Keratinocyte (primary cell): ENCODE results near the gene PRKCZ. TPM values are rescaled to one million over a fixed set of nuclear protein-coding genes. Genes with fewer than 3 reads are reported as not detected.

Experiments used
- DNase-seq: peaks from one replicate; pipeline ENCODE4 v3.0.0-alpha.2; 2011; ENCODE audit warnings: low read depth, missing footprints, low spot score
- FAIRE-seq: peaks from 2 replicates; lab custom pipeline; 2011; peaks lifted over from hg19 to GRCh38; lab: Jason Lieb, UNC
- H2AFZ ChIP-seq: 2 replicates; pipeline ENCODE4 v1.6.0; 2012; ENCODE audit warnings: low read length, control low read depth, inconsistent platforms; ENCODE audit not compliant: control insufficient read depth
- H3K27ac ChIP-seq: 2 replicates; pipeline ENCODE4 v1.5.1; 2011; ENCODE audit warnings: low read length; ENCODE audit not compliant: control insufficient read depth, insufficient read depth
- H3K27me3 ChIP-seq: 3 replicates; pipeline ENCODE4 v1.6.0; 2011; ENCODE audit warnings: low read length; ENCODE audit not compliant: control insufficient read depth, insufficient read depth; ENCODE audit errors: extremely low read depth
- H3K36me3 ChIP-seq, 2 experiments: 2 replicates in 1 of 2; 3 replicates in 1 of 2; pipeline ENCODE4 v1.5.1; 2011; ENCODE audit warnings: low read length in 2 of 2, mild to moderate bottlenecking in 1 of 2; ENCODE audit not compliant: control insufficient read depth in 2 of 2, insufficient read depth in 2 of 2; ENCODE audit errors: extremely low read depth in 1 of 2
- H3K4me1 ChIP-seq: 3 replicates; pipeline ENCODE4 v1.5.1; 2011; ENCODE audit warnings: low read length; ENCODE audit not compliant: control insufficient read depth, insufficient read depth; ENCODE audit errors: extremely low read depth
- H3K4me2 ChIP-seq: 3 replicates; pipeline ENCODE4 v1.6.0; 2011; ENCODE audit warnings: low read depth, low read length; ENCODE audit not compliant: control insufficient read depth, insufficient read depth; ENCODE audit errors: extremely low read depth
- H3K4me3 ChIP-seq, 3 experiments: fragments of 200-600 bp in 1 of 3; sonication (generic) in 1 of 3; 2 replicates in 2 of 3; 3 replicates in 1 of 3; pipeline ENCODE4 v1.5.1; 2011 to 2016; ENCODE audit warnings: low read length in 3 of 3, mild to moderate bottlenecking in 3 of 3, control low read depth in 2 of 3, inconsistent platforms in 1 of 3, low read depth in 1 of 3, mixed read lengths in 1 of 3, mixed run types in 1 of 3, moderate library complexity in 1 of 3; ENCODE audit not compliant: control insufficient read depth in 2 of 3, insufficient read depth in 2 of 3; ENCODE audit errors: extremely low read depth in 1 of 3
- H3K79me2 ChIP-seq: 2 replicates; pipeline ENCODE4 v1.6.0; 2012; ENCODE audit warnings: low read length; ENCODE audit not compliant: control insufficient read depth, insufficient read depth
- H3K9ac ChIP-seq: 3 replicates; pipeline ENCODE4 v1.6.0; 2011; ENCODE audit warnings: low read length; ENCODE audit not compliant: control insufficient read depth, insufficient read depth; ENCODE audit errors: extremely low read depth
- H3K9me1 ChIP-seq: 3 replicates; pipeline ENCODE4 v1.6.0; 2011; ENCODE audit warnings: low read length; ENCODE audit not compliant: control insufficient read depth, insufficient read depth; ENCODE audit errors: extremely low read depth
- H3K9me3 ChIP-seq: 2 replicates; pipeline ENCODE4 v1.5.1; 2012; ENCODE audit warnings: low read depth, low read length; ENCODE audit not compliant: control insufficient read depth
- H4K20me1 ChIP-seq: 3 replicates; pipeline ENCODE4 v1.6.0; 2011; ENCODE audit warnings: low read length; ENCODE audit not compliant: control insufficient read depth, insufficient read depth; ENCODE audit errors: extremely low read depth
- EZH2 ChIP-seq: IDR thresholded peaks from one replicate; pipeline ENCODE4 v1.6.1; 2012; ENCODE audit warnings: inconsistent platforms, mild to moderate bottlenecking, low read length, moderate library complexity
- dilution Hi-C: fragments of 300-500 bp; cut with MboI; formaldehyde crosslinking; loops from one replicate; pipeline ENCODE4 v1.7.0; 2020; ENCODE audit warnings: low sequenced_read_pairs; ENCODE audit not compliant: extremely low pct_ligation_motif_present
- polyA plus RNA-seq, 5 experiments: library from polyadenylated mRNA; depleted of rRNA in 3 of 5; stranded (reverse) in 3 of 5; stranded (forward) in 1 of 5; unstranded in 1 of 5; fragments of >200 nt; gene quantifications; 1 replicate in 1 of 5; 2 replicates in 3 of 5; 3 replicates in 1 of 5; pipeline versions ENCODE4 v1.2.1 to v1.2.3, GENCODE V29; 2011 to 2012; ENCODE audit warnings: missing spikeins in 2 of 5, low read depth in 1 of 5, low replicate concordance in 1 of 5
- TF ChIP-seq, protein P1 (sequence below), 3 experiments: IDR thresholded peaks in 1 of 3; conservative IDR thresholded peaks in 1 of 3; optimal IDR thresholded peaks in 1 of 3; 2 replicates in 2 of 3; 3 replicates in 1 of 3; pipeline versions ENCODE3 to v1.5.1; 2011; ENCODE audit warnings: low read length in 3 of 3, mild to moderate bottlenecking in 3 of 3, moderate library complexity in 2 of 3, control low read depth in 1 of 3, inconsistent platforms in 1 of 3; ENCODE audit not compliant: insufficient read depth in 2 of 3; ENCODE audit errors: extremely low read depth in 1 of 3

Gene PRKCZ
- polyA plus RNA-seq, 1 donor (not counting 4 experiments of a cell fraction or from before 2014, with no cell fraction given): 36.3 TPM

DNA sequence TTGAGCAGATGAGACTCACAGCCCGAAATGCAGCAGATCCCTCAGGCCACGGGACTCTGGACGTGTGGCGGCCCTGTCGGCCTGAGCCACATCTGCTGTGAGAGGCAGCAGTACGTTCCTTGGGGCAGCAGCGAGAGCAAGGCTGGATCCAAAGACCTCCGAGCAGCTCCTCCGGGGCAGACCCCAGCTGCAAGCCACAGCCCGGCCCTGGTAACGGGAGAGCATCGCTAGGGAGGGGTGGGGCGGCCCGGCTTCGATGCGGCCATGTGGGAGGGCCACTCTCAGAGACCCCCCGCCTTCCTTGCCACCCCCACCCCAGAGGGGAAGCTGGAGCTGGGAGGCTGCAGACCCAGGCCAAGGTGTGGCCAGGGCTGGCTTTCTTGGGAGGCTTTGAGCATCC lies 17.8 kb downstream of the PRKCZ start:
- peaks cover 3 to 11% of the 10 kb centered on the region in 2 experiments for H3K36me3 ChIP-seq
- H3K27ac ChIP-seq: no peak overlapping the region
- peaks cover 2% of the 10 kb centered on the region for H3K79me2 ChIP-seq
- H3K4me3 ChIP-seq: no peak overlapping the region
- H3K4me1 ChIP-seq: no peaks in the 10 kb centered on the region
- no peak for TF ChIP-seq EZH2
- TF ChIP-seq, protein P1, sequence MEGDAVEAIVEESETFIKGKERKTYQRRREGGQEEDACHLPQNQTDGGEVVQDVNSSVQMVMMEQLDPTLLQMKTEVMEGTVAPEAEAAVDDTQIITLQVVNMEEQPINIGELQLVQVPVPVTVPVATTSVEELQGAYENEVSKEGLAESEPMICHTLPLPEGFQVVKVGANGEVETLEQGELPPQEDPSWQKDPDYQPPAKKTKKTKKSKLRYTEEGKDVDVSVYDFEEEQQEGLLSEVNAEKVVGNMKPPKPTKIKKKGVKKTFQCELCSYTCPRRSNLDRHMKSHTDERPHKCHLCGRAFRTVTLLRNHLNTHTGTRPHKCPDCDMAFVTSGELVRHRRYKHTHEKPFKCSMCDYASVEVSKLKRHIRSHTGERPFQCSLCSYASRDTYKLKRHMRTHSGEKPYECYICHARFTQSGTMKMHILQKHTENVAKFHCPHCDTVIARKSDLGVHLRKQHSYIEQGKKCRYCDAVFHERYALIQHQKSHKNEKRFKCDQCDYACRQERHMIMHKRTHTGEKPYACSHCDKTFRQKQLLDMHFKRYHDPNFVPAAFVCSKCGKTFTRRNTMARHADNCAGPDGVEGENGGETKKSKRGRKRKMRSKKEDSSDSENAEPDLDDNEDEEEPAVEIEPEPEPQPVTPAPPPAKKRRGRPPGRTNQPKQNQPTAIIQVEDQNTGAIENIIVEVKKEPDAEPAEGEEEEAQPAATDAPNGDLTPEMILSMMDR (optimal IDR thresholded peaks at IDR 0.05 in 1 of 3, IDR thresholded peaks at IDR 0.05 in 1 of 3, conservative IDR thresholded peaks at IDR 0.05 in 1 of 3; ENCODE audit: extremely low read depth in 1 of 3, insufficient read depth in 2 of 3, low read length in 3 of 3): no peak
- H3K4me2 ChIP-seq: no peak overlapping the region
- no peak overlapping the region for H3K9ac ChIP-seq
- no peak for FAIRE-seq
- no peak for DNase-seq
- no peak overlapping the region for H2AFZ ChIP-seq
- H3K9me3 ChIP-seq: no peaks in the 10 kb centered on the region
- H4K20me1 ChIP-seq: no peaks in the 10 kb centered on the region
- H3K9me1 ChIP-seq: no peaks in the 10 kb centered on the region
- dilution Hi-C loops: no loop called here
- no peaks in the 10 kb centered on the region for H3K27me3 ChIP-seq

DNA sequence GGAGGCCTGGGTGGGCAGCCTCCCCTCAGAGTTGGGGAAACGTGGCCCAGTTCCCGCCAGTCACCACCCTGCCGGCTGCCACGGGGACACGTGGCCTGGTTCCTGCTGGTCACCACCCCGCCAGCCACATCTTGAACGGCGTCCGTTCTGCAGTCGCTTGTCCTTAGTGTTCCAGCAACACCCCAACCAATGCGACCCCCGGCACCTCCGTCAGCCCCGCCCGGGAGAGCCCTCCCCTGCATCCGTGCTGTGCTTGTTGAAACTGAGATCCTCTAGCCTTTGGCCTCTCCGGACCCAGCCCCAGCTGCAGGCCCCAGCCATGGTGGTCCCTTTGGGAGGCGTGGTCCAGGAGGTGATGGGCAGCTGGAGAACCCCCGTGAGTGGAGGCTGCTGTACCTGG lies 18.7 kb downstream of the PRKCZ start:
- TF ChIP-seq EZH2: no peak
- TF ChIP-seq, protein P1 (optimal IDR thresholded peaks at IDR 0.05 in 1 of 3, IDR thresholded peaks at IDR 0.05 in 1 of 3, conservative IDR thresholded peaks at IDR 0.05 in 1 of 3; ENCODE audit: extremely low read depth in 1 of 3, insufficient read depth in 2 of 3, low read length in 3 of 3): no peak
- FAIRE-seq (no peak), DNase-seq (no peak)
- H4K20me1 ChIP-seq: no peaks in the 10 kb centered on the region
- H3K36me3 ChIP-seq: peaks cover 3 to 11% of the 10 kb centered on the region in 2 experiments
- dilution Hi-C loops: no loop called here
- H3K4me2 ChIP-seq: no peak overlapping the region
- no peaks in the 10 kb centered on the region for H3K4me1 ChIP-seq
- H3K9me1 ChIP-seq: no peaks in the 10 kb centered on the region
- no peak overlapping the region for H3K27ac ChIP-seq
- H3K9ac ChIP-seq: no peak overlapping the region
- no peak overlapping the region for H3K4me3 ChIP-seq
- no peaks in the 10 kb centered on the region for H3K27me3 ChIP-seq
- H3K9me3 ChIP-seq: no peaks in the 10 kb centered on the region
- no peak overlapping the region for H2AFZ ChIP-seq
- peaks cover 2% of the 10 kb centered on the region for H3K79me2 ChIP-seq
